Stimulated activated CD4-positive, alpha-beta T cell treated with anti-CD3 and anti-CD28 coated beads, Interleukin-15, amount 100 ng/mL, for 48 hours (primary cell): ENCODE measurements around the gene SLFNL1.
A peak's percentile ranks its signal among the peaks of the same experiment; 100 is the strongest.

Experiments used
- DNase-seq, 2 donors: peaks; one replicate each; pipeline ENCODE4 v3.0.0-alpha.2; 2020; ENCODE audit warnings: low read depth in 2 of 2

The SLFNL1 gene

GRCh38 chr1:41020109-41020576 lies 1.4 kb downstream of the SLFNL1 start:
- DNase-seq = no peak

- DNase-seq = no peak
Observed at GRCh38 chr1:41019353-41019745, 2.2 kb downstream of the SLFNL1 start.

GRCh38 chr1:41018018-41018410 lies 3.5 kb downstream of the SLFNL1 start:
- DNase-seq = no peak

GRCh38 chr1:41017141-41018017 lies 4.1 kb downstream of the SLFNL1 start:
- no peak for DNase-seq

- DNase-seq = no peak
Observed at GRCh38 chr1:41015897-41016470, 5.5 kb downstream of the SLFNL1 start.

GRCh38 chr1:41015281-41015896 lies 6.1 kb downstream of the SLFNL1 start:
- no peak for DNase-seq

GRCh38 chr1:41014871-41015270 lies 6.7 kb downstream of the SLFNL1 start:
- DNase-seq = no peak

GRCh38 chr1:41013796-41014195 lies 7.7 kb downstream of the SLFNL1 start:
- DNase-seq = no peak

- DNase-seq = no peak
Observed at GRCh38 chr1:41013024-41013423, 8.5 kb downstream of the SLFNL1 start.

- no peak for DNase-seq
Observed at GRCh38 chr1:41010345-41010744, 11.2 kb downstream of the SLFNL1 start.

GRCh38 chr1:41009466-41009865 lies 12.1 kb downstream of the SLFNL1 start:
- no peak for DNase-seq

- DNase-seq = no peak
Observed at GRCh38 chr1:41006942-41007865, 14.3 kb downstream of the SLFNL1 start.

GRCh38 chr1:41005876-41006275 lies 15.6 kb downstream of the SLFNL1 start:
- no peak for DNase-seq

- DNase-seq = peak; percentile 86
Observed at GRCh38 chr1:41003640-41004220, 17.8 kb downstream of the SLFNL1 start.

GRCh38 chr1:41003127-41003639 lies 18.3 kb downstream of the SLFNL1 start:
- DNase-seq = no peak

GRCh38 chr1:40998668-40999067 lies 22.9 kb downstream of the SLFNL1 start:
- DNase-seq = no peak

GRCh38 chr1:40997096-40997495 lies 24.4 kb downstream of the SLFNL1 start:
- DNase-seq = no peak

- DNase-seq = no peak
Observed at GRCh38 chr1:40989066-40989465, 32.5 kb downstream of the SLFNL1 start.

GRCh38 chr1:40988280-40988679 lies 33.2 kb downstream of the SLFNL1 start:
- no peak for DNase-seq

GRCh38 chr1:40987439-40988276 lies 33.9 kb downstream of the SLFNL1 start:
- DNase-seq = no peak
